Left renal cortex interstitium (tissue), 4 donors: ENCODE data around the gene KRTAP21-3. TPM values are rescaled to one million over a fixed set of nuclear protein-coding genes. Genes with fewer than 3 reads are reported as not detected.

ENCODE experiments used
- DNase-seq, 4 donors: peaks; one replicate each; pipeline ENCODE4 v3.0.0-alpha.2; 2013; ENCODE audit warnings: low read depth in 4 of 4, low spot score in 2 of 4, missing footprints in 1 of 4
- polyA plus RNA-seq, 4 donors: library from polyadenylated mRNA; unstranded; fragments of 120-200 nt; gene quantifications; one replicate each; pipeline ENCODE4 v1.2.1, GENCODE V29; 2013; ENCODE audit not compliant: insufficient read length in 4 of 4

The KRTAP21-3 gene
- polyA plus RNA-seq, 4 donors, result not detected

- no peak for DNase-seq
These were observed 49.8 kb downstream of the KRTAP21-3 start for GRCh38 chr21:30668776-30669175.

Other genes with a start within 250 kb of the KRTAP21-3 start
- not detected for gene KRTAP19-1, start 238.4 kb downstream of the KRTAP21-3 start, polyA plus RNA-seq
- not detected for gene KRTAP19-2, start 231.3 kb downstream of the KRTAP21-3 start, polyA plus RNA-seq
- gene KRTAP19-3, start 226.8 kb downstream of the KRTAP21-3 start, polyA plus RNA-seq, result not detected
- gene KRTAP19-4, start 221.6 kb downstream of the KRTAP21-3 start, polyA plus RNA-seq, result not detected
- gene KRTAP19-5, start 216.6 kb downstream of the KRTAP21-3 start, polyA plus RNA-seq, result not detected
- gene KRTAP19-6, start 176.9 kb downstream of the KRTAP21-3 start, polyA plus RNA-seq, result not detected
- gene KRTAP19-7, start 157.5 kb downstream of the KRTAP21-3 start, polyA plus RNA-seq, result not detected
- not detected for gene KRTAP22-2, start 128.4 kb downstream of the KRTAP21-3 start, polyA plus RNA-seq
- not detected for gene KRTAP6-3, start 126.3 kb downstream of the KRTAP21-3 start, polyA plus RNA-seq
- gene KRTAP6-2, start 119.9 kb downstream of the KRTAP21-3 start, polyA plus RNA-seq, result not detected
- gene KRTAP22-1, start 117.7 kb downstream of the KRTAP21-3 start, polyA plus RNA-seq, result not detected
- gene KRTAP6-1, start 104.8 kb downstream of the KRTAP21-3 start, polyA plus RNA-seq, result not detected
- not detected for gene KRTAP20-1, start 102.4 kb downstream of the KRTAP21-3 start, polyA plus RNA-seq
- gene KRTAP20-4, start 98.2 kb downstream of the KRTAP21-3 start, polyA plus RNA-seq, result not detected
- not detected for gene KRTAP20-2, start 83.6 kb downstream of the KRTAP21-3 start, polyA plus RNA-seq
- not detected for gene KRTAP20-3, start 75.9 kb downstream of the KRTAP21-3 start, polyA plus RNA-seq
- gene KRTAP21-2, start 28.5 kb upstream of the KRTAP21-3 start, polyA plus RNA-seq, result not detected
- gene KRTAP21-1, start 36.7 kb upstream of the KRTAP21-3 start, polyA plus RNA-seq, result not detected
- gene KRTAP8-1, start 94.5 kb upstream of the KRTAP21-3 start, polyA plus RNA-seq, result not detected
- not detected for gene KRTAP7-1, start 111.0 kb upstream of the KRTAP21-3 start, polyA plus RNA-seq
- not detected for gene KRTAP11-1, start 162.8 kb upstream of the KRTAP21-3 start, polyA plus RNA-seq